H9 (cell line): Measurements from ENCODE around the gene ANKS1B. TPM values are rescaled to one million over a fixed set of nuclear protein-coding genes. Genes with fewer than 3 reads are reported as not detected.

ENCODE experiments used
- DNase-seq: peaks from one replicate; pipeline ENCODE4 v3.0.0-alpha.2; 2017
- H2AFZ ChIP-seq: one replicate; pipeline ENCODE4 v1.6.1; 2013; ENCODE audit warnings: mild to moderate bottlenecking, low read length, control low read depth, moderate library complexity
- H2AK5ac ChIP-seq: 2 replicates; pipeline ENCODE4 v1.6.1; 2013; ENCODE audit warnings: low read length, control low read depth, mixed read lengths; ENCODE audit not compliant: insufficient read length
- H2BK120ac ChIP-seq: one replicate; pipeline ENCODE4 v1.6.1; 2013; ENCODE audit warnings: low read depth, mild to moderate bottlenecking, low read length, control low read depth, inconsistent platforms; ENCODE audit not compliant: poor library complexity, severe bottlenecking
- H2BK12ac ChIP-seq: 2 replicates; pipeline ENCODE4 v1.6.1; 2013; ENCODE audit warnings: low read length, control low read depth, mixed read lengths, low read depth; ENCODE audit not compliant: insufficient read length
- H2BK15ac ChIP-seq: 2 replicates; pipeline ENCODE4 v1.6.1; 2013; ENCODE audit warnings: low read depth, low read length, control low read depth
- H2BK20ac ChIP-seq: one replicate; pipeline ENCODE4 v1.6.1; 2013; ENCODE audit warnings: low read depth, mild to moderate bottlenecking, low read length, control low read depth, inconsistent platforms; ENCODE audit not compliant: poor library complexity, severe bottlenecking
- H2BK5ac ChIP-seq: 2 replicates; pipeline ENCODE4 v1.6.1; 2013; ENCODE audit warnings: low read length, control low read depth, mixed read lengths; ENCODE audit not compliant: insufficient read length
- H3K14ac ChIP-seq: 2 replicates; pipeline ENCODE4 v1.6.1; 2013; ENCODE audit warnings: low read length, control low read depth; ENCODE audit not compliant: insufficient read depth
- H3K18ac ChIP-seq: 2 replicates; pipeline ENCODE4 v1.6.1; 2013; ENCODE audit warnings: low read depth, mild to moderate bottlenecking, mixed read lengths, low read length, control low read depth; ENCODE audit not compliant: insufficient read length
- H3K23ac ChIP-seq: 2 replicates; pipeline ENCODE4 v1.6.1; 2013; ENCODE audit warnings: low read length, control low read depth, mixed read lengths, low read depth; ENCODE audit not compliant: insufficient read length
- H3K23me2 ChIP-seq: 2 replicates; pipeline ENCODE4 v1.6.1; 2013; ENCODE audit warnings: low read depth, mild to moderate bottlenecking, mixed read lengths, low read length, control low read depth; ENCODE audit not compliant: insufficient read length, poor library complexity, severe bottlenecking
- H3K27ac ChIP-seq: 2 replicates; pipeline ENCODE4 v1.5.1; 2013; ENCODE audit warnings: low read length, control low read depth, mixed read lengths, low read depth; ENCODE audit not compliant: insufficient read length
- H3K27me3 ChIP-seq: 2 replicates; pipeline ENCODE4 v1.6.1; 2013; ENCODE audit warnings: low read length, control low read depth, inconsistent platforms; ENCODE audit not compliant: insufficient read depth
- H3K4ac ChIP-seq: 2 replicates; pipeline ENCODE4 v1.6.1; 2013; ENCODE audit warnings: low read depth, mild to moderate bottlenecking, control low read depth, inconsistent platforms, low read length, moderate library complexity
- H3K4me1 ChIP-seq: 2 replicates; pipeline ENCODE4 v1.6.1; 2013; ENCODE audit warnings: low read length, control low read depth, inconsistent platforms; ENCODE audit not compliant: insufficient read depth
- H3K4me2 ChIP-seq: 2 replicates; pipeline ENCODE4 v1.6.1; 2013; ENCODE audit warnings: low read length, control low read depth, mixed read lengths; ENCODE audit not compliant: insufficient read length, insufficient read depth
- H3K56ac ChIP-seq: 2 replicates; pipeline ENCODE4 v1.6.1; 2013; ENCODE audit warnings: low read depth, mild to moderate bottlenecking, mixed read lengths, low read length, control low read depth; ENCODE audit not compliant: insufficient read length
- H3K79me1 ChIP-seq: 2 replicates; pipeline ENCODE4 v1.6.1; 2013; ENCODE audit warnings: low read depth, mild to moderate bottlenecking, moderate library complexity, low read length, control low read depth, inconsistent platforms; ENCODE audit not compliant: insufficient read depth, poor library complexity, severe bottlenecking
- H3K79me2 ChIP-seq: 2 replicates; pipeline ENCODE4 v1.6.1; 2013; ENCODE audit warnings: low read length, control low read depth, inconsistent platforms; ENCODE audit not compliant: insufficient read depth
- H3K9ac ChIP-seq: 2 replicates; pipeline ENCODE4 v1.6.1; 2013; ENCODE audit warnings: low read length, control low read depth, mixed read lengths; ENCODE audit not compliant: insufficient read length; ENCODE audit errors: extremely low read depth
- H3K9me3 ChIP-seq: one replicate; pipeline ENCODE4 v1.6.1; 2013; ENCODE audit warnings: low read depth, low read length, inconsistent platforms; ENCODE audit not compliant: control insufficient read depth
- H3T11ph ChIP-seq: one replicate; pipeline ENCODE4 v1.6.1; 2013; ENCODE audit warnings: mild to moderate bottlenecking, low read length, control low read depth, inconsistent platforms
- H4K20me1 ChIP-seq: one replicate; pipeline ENCODE4 v1.6.1; 2013; ENCODE audit not compliant: control insufficient read depth, insufficient read length, insufficient read depth
- H4K5ac ChIP-seq: 2 replicates; pipeline ENCODE4 v1.6.1; 2013; ENCODE audit warnings: low read depth, mild to moderate bottlenecking, mixed read lengths, low read length, control low read depth; ENCODE audit not compliant: insufficient read length
- H4K8ac ChIP-seq: replicated peaks from 2 replicates; pipeline ENCODE4 v1.6.1; 2013; ENCODE audit warnings: low read length, control low read depth, mixed read lengths, low read depth; ENCODE audit not compliant: insufficient read length
- H4K91ac ChIP-seq: 2 replicates; pipeline ENCODE4 v1.6.1; 2013; ENCODE audit warnings: low read depth, mild to moderate bottlenecking, moderate library complexity, mixed read lengths, low read length, control low read depth; ENCODE audit not compliant: insufficient read length
- H3K27ac Mint-ChIP-seq, 3 experiments: 2 replicates in 2 of 3; 3 replicates in 1 of 3; pipeline ENCODE4 v1.8.0; 2020 to 2021; ENCODE audit warnings: mixed read lengths in 3 of 3, mild to moderate bottlenecking in 1 of 3, moderate library complexity in 1 of 3
- H3K27me3 Mint-ChIP-seq: 2 replicates; pipeline ENCODE4 v1.8.0; 2021; ENCODE audit warnings: low read depth, mild to moderate bottlenecking, moderate library complexity, mixed read lengths
- H3K36me3 Mint-ChIP-seq, 3 experiments: 2 replicates in 2 of 3; 3 replicates in 1 of 3; pipeline ENCODE4 v1.8.0; 2020 to 2021; ENCODE audit warnings: low read depth in 3 of 3, mixed read lengths in 3 of 3; ENCODE audit not compliant: insufficient read depth in 1 of 3
- H3K4me1 Mint-ChIP-seq, 2 experiments: 2 replicates each; pipeline ENCODE4 v1.8.0; 2020; ENCODE audit warnings: mixed read lengths in 2 of 2
- H3K4me3 Mint-ChIP-seq, 2 experiments: 2 replicates in 1 of 2; 3 replicates in 1 of 2; pipeline ENCODE4 v1.8.0; 2020 to 2021; ENCODE audit warnings: mild to moderate bottlenecking in 2 of 2, mixed read lengths in 2 of 2, moderate library complexity in 1 of 2
- H3K9me3 Mint-ChIP-seq, 2 experiments: 2 replicates in 1 of 2; 3 replicates in 1 of 2; pipeline ENCODE4 v1.8.0; 2020; ENCODE audit warnings: mild to moderate bottlenecking in 2 of 2, mixed read lengths in 2 of 2, moderate library complexity in 1 of 2
- CTCF ChIP-seq: fragments of 200-600 bp; sonication (generic); conservative IDR thresholded peaks from 3 replicates; pipeline ENCODE4 v1.8.0; 2021; ENCODE audit warnings: antibody characterized with exemption, mild to moderate bottlenecking
- WGBS: extraction: QIAGEN DNeasy Blood & Tissue Kit; methylation state at CpG from one replicate; pipeline ENCODE4 v1.1.7; 2013; ENCODE audit warnings: missing lambda C conversion rate, low lambda C conversion rate, mixed read lengths; ENCODE audit not compliant: insufficient read length; ENCODE audit errors: extremely low coverage; 5-methylcytosine and 5-hydroxymethylcytosine counted together
- total RNA-seq: library from RNA; stranded (reverse); gene quantifications from 2 replicates; pipeline ENCODE4 v1.2.1, GENCODE V29; 2021

Gene ANKS1B
- total RNA-seq, 1 experiment from 2014 or later: 4.1 TPM

- Mint-ChIP-seq H3K27ac (no peak overlapping the region), H3K4me3 (no peak overlapping the region), H3K4me1 (peaks cover 0 to 3% of the 10 kb centered on the region in 2 experiments; a peak in 3 of 4 replicates), H3K27me3 (no peaks in the 10 kb centered on the region), H3K9me3 (no peaks in the 10 kb centered on the region), H3K36me3 (no peaks in the 10 kb centered on the region; a peak in 1 of 7 replicates)
- Histone ChIP-seq H2BK120ac (no peak overlapping the region), H3K27ac (no peak overlapping the region), H2AK5ac (no peak overlapping the region), H3T11ph (no peak overlapping the region), H3K79me1 (no peaks in the 10 kb centered on the region), H3K27me3 (no peaks in the 10 kb centered on the region), H3K56ac (no peak overlapping the region), H3K23me2 (no peaks in the 10 kb centered on the region), H3K9ac (no peak overlapping the region), H3K18ac (no peak overlapping the region), H2BK15ac (no peak overlapping the region), H3K4me2 (no peak overlapping the region), H2BK20ac (no peak overlapping the region), H2BK5ac (no peak overlapping the region), H4K5ac (no peak overlapping the region), H4K20me1 (no peaks in the 10 kb centered on the region), H3K79me2 (no peaks in the 10 kb centered on the region), H4K91ac (no peak overlapping the region), H3K14ac (no peak overlapping the region), H3K23ac (no peak overlapping the region), H2AFZ (no peak overlapping the region), H3K4ac (no peak overlapping the region), H2BK12ac (no peak overlapping the region), H3K4me1 (no peaks in the 10 kb centered on the region), H4K8ac (no peak overlapping the region), H3K9me3 (no peaks in the 10 kb centered on the region)
- DNase-seq: no peak
- TF ChIP-seq CTCF: no peak
- WGBS: no CpG with 5 or more reads among the region's 2 CpGs
These were observed 462.3 kb downstream of the ANKS1B start for GRCh38 chr12:99522456-99522855.
